Spleen (tissue), 11 donors: Measurements from ENCODE around the gene EPN1. TPM values are rescaled to one million over a fixed set of nuclear protein-coding genes. Genes with fewer than 3 reads are reported as not detected.
A peak's percentile ranks its signal among the peaks of the same experiment; 100 is the strongest.

ENCODE experiments used
- DNase-seq: peaks from one replicate; pipeline ENCODE4 v3.0.0-alpha.2; 2020
- H3K27ac ChIP-seq, 8 donors: fragments of 200-600 bp; sonication (generic) in 7 of 8; 1 replicate in 4 of 8; 2 replicates in 4 of 8; pipeline versions ENCODE4 v1.5.0 to v1.8.0; 2016 to 2021; ENCODE audit warnings: inconsistent platforms in 4 of 8, mild to moderate bottlenecking in 4 of 8, moderate library complexity in 1 of 8
- H3K27me3 ChIP-seq, 7 donors: fragments of 200-600 bp; sonication (generic) in 6 of 7; replicated peaks in 1 of 7; 1 replicate in 4 of 7; 2 replicates in 3 of 7; pipeline versions ENCODE4 v1.5.0 to v1.8.0; 2016 to 2021; ENCODE audit warnings: inconsistent platforms in 3 of 7, mild to moderate bottlenecking in 1 of 7
- H3K36me3 ChIP-seq, 6 donors: fragments of 200-600 bp; sonication (generic) in 5 of 6; 1 replicate in 4 of 6; 2 replicates in 2 of 6; pipeline versions ENCODE4 v1.5.0 to v1.8.0; 2016 to 2021; ENCODE audit warnings: inconsistent platforms in 2 of 6
- H3K4me1 ChIP-seq, 6 donors: fragments of 200-600 bp; sonication (generic) in 5 of 6; 1 replicate in 3 of 6; 2 replicates in 3 of 6; pipeline versions ENCODE4 v1.5.0 to v1.8.0; 2016 to 2021; ENCODE audit warnings: inconsistent platforms in 3 of 6
- H3K4me3 ChIP-seq, 8 donors: fragments of 200-600 bp; sonication (generic) in 7 of 8; 1 replicate in 4 of 8; 2 replicates in 4 of 8; pipeline versions ENCODE4 v1.5.0 to v1.8.0; 2016 to 2021; ENCODE audit warnings: inconsistent platforms in 4 of 8, mild to moderate bottlenecking in 4 of 8, moderate library complexity in 2 of 8
- H3K9me3 ChIP-seq, 8 donors: fragments of 200-600 bp; sonication (generic) in 7 of 8; 1 replicate in 4 of 8; 2 replicates in 4 of 8; pipeline versions ENCODE4 v1.5.0 to v1.8.0; 2016 to 2021; ENCODE audit warnings: inconsistent platforms in 4 of 8
- CTCF ChIP-seq, 11 experiments: fragments of 200-600 bp in 7 of 11; fragments of 450-650 bp in 4 of 11; sonication (generic) in 4 of 11; IDR thresholded peaks in 8 of 11; conservative IDR thresholded peaks in 3 of 11; 1 replicate in 7 of 11; 2 replicates in 4 of 11; pipeline versions ENCODE4 v1.4.0 to v1.8.0; 2016 to 2021; ENCODE audit warnings: antibody characterized with exemption in 11 of 11, inconsistent platforms in 4 of 11, mild to moderate bottlenecking in 1 of 11
- POLR2A ChIP-seq, 3 donors: fragments of 450-650 bp; IDR thresholded peaks; one replicate each; pipeline ENCODE4 v1.5.1; 2017; ENCODE audit warnings: antibody characterized with exemption in 3 of 3, mild to moderate bottlenecking in 1 of 3
- POLR2AphosphoS5 ChIP-seq, 3 donors: sonication (generic); formaldehyde crosslinking; IDR thresholded peaks; one replicate each; pipeline ENCODE4 v1.5.1; 2017; ENCODE audit warnings: antibody characterized with exemption in 3 of 3
- WGBS, 5 donors: extraction: QIAGEN DNeasy Blood & Tissue Kit in 3 of 5; methylation state at CpG; one replicate each; pipeline versions ENCODE4 v1.1.5 to v1.1.7; 2013 to 2018; 5-methylcytosine and 5-hydroxymethylcytosine counted together
- intact Hi-C: fragments of 100-400 bp; cut with DNase I; formaldehyde crosslinking; loops from one replicate; pipeline ENCODE4 v1.15.0; 2023; ENCODE audit warnings: low total_unique reads
- polyA plus RNA-seq, 3 donors: library from polyadenylated mRNA; stranded (reverse); fragments of 200-250 nt; gene quantifications; one replicate each; pipeline ENCODE4 v1.2.1, GENCODE V29; 2013
- total RNA-seq, 7 donors: library from RNA; depleted of rRNA in 3 of 7; stranded (reverse); fragments of >200 nt in 3 of 7; fragmentation: NEBNext Ultra II Directional in 4 of 7; extraction: Animal tissue kit (Norgen Biotek cat#: 25700) in 4 of 7; gene quantifications; one replicate each; pipeline versions ENCODE4 v1.1.0 to v1.2.1, GENCODE V29; 2016 to 2021
- donor health status: healthy with polysubstance abuse.
- donor health status: DM: no; HTN: no; CAD: no; lungs with moderate emphysema.
- donor health status: DM: no; HTN: no; CAD: no.
- donor health status: Bipolar disorder and iron deficiency.
- donor health status: healthy.
- donor health status: DM: no; HTN: no; CAD: no.
- donor health status: DM: yes; HTN: yes; CAD: no.

Gene EPN1
- total and polyA plus RNA-seq, 10 donors = 36.8 to 166 (median 113) TPM

- intact Hi-C loops = no loop called here
- H3K4me3 ChIP-seq = no peak overlapping the region
- no peaks in the 10 kb centered on the region for H3K9me3 ChIP-seq
- no peaks in the 10 kb centered on the region for H3K27me3 ChIP-seq
- TF ChIP-seq POLR2A (IDR thresholded peaks at IDR 0.05) = no peak
- TF ChIP-seq POLR2AphosphoS5 (IDR thresholded peaks at IDR 0.05) = peak in 2 of 3 donors; percentile 47 to 72
- TF ChIP-seq CTCF (IDR thresholded peaks at IDR 0.05 in 8 of 11, conservative IDR thresholded peaks at IDR 0.05 in 3 of 11) = no peak
- H3K36me3 ChIP-seq = peaks cover 9 to 100% (median 92%) of the 10 kb centered on the region in 6 donors
- H3K27ac ChIP-seq = no peak overlapping the region
- WGBS, 5 donors = 88 to 92% (median 89%) methylated on average over 15 to 20 of the region's 20 CpGs
- peaks cover 3 to 85% (median 34%) of the 10 kb centered on the region in 6 donors for H3K4me1 ChIP-seq
- no peak for DNase-seq
Measured at GRCh38 chr19:55663846-55664536, 11.0 kb upstream of the EPN1 start.

GRCh38 chr19:55666343-55667005 lies 8.6 kb upstream of the EPN1 start:
- H3K4me3 ChIP-seq = no peak overlapping the region
- H3K36me3 ChIP-seq = peaks cover 9 to 100% (median 91%) of the 10 kb centered on the region in 6 donors
- peaks cover 1 to 85% (median 32%) of the 10 kb centered on the region in 6 donors for H3K4me1 ChIP-seq
- H3K27me3 ChIP-seq = no peaks in the 10 kb centered on the region
- DNase-seq = no peak
- H3K9me3 ChIP-seq = no peaks in the 10 kb centered on the region
- intact Hi-C loops = no loop called here
- H3K27ac ChIP-seq = no peak overlapping the region
- WGBS, 5 donors = 88 to 96% (median 91%) methylated on average over 8 to 12 of the region's 12 CpGs
- no peak for TF ChIP-seq POLR2A (IDR thresholded peaks at IDR 0.05)
- TF ChIP-seq POLR2AphosphoS5 (IDR thresholded peaks at IDR 0.05) = peak in 1 of 3 donors; percentile 63

GRCh38 chr19:55667006-55667381 lies 8.0 kb upstream of the EPN1 start:
- WGBS, 5 donors = 83 to 95% (median 92%) methylated on average over 4 of the region's 4 CpGs
- H3K4me3 ChIP-seq = no peak overlapping the region
- no peak for TF ChIP-seq POLR2A (IDR thresholded peaks at IDR 0.05)
- no peak for TF ChIP-seq CTCF (IDR thresholded peaks at IDR 0.05 in 8 of 11, conservative IDR thresholded peaks at IDR 0.05 in 3 of 11)
- TF ChIP-seq POLR2AphosphoS5 (IDR thresholded peaks at IDR 0.05) = peak in 1 of 3 donors; percentile 12
- intact Hi-C loops = no loop called here
- no peak for DNase-seq
- peaks cover 7 to 85% (median 37%) of the 10 kb centered on the region in 6 donors for H3K4me1 ChIP-seq
- no peak overlapping the region for H3K27ac ChIP-seq
- H3K9me3 ChIP-seq = no peaks in the 10 kb centered on the region
- H3K36me3 ChIP-seq = peaks cover 9 to 100% (median 89%) of the 10 kb centered on the region in 6 donors
- H3K27me3 ChIP-seq = no peaks in the 10 kb centered on the region

GRCh38 chr19:55667511-55667910 lies 7.5 kb upstream of the EPN1 start:
- H3K27ac ChIP-seq = no peak overlapping the region
- intact Hi-C loops = no loop called here

More at GRCh38 chr19:55667511-55667910, 7.5 kb upstream of the EPN1 start:
- Histone ChIP-seq H3K4me1 (peaks cover 7 to 87% (median 39%) of the 10 kb centered on the region in 6 donors), H3K27me3 (no peaks in the 10 kb centered on the region), H3K9me3 (no peaks in the 10 kb centered on the region), H3K36me3 (peaks cover 9 to 100% (median 88%) of the 10 kb centered on the region in 6 donors), H3K4me3 (no peak overlapping the region)
- DNase-seq = no peak
- 76 to 91% (median 87%) methylated on average over 12 of the region's 12 CpGs for WGBS, 5 donors
- peak in 2 of 3 donors; percentile 39 to 56 for TF ChIP-seq POLR2AphosphoS5 (IDR thresholded peaks at IDR 0.05)
- TF ChIP-seq CTCF (IDR thresholded peaks at IDR 0.05 in 8 of 11, conservative IDR thresholded peaks at IDR 0.05 in 3 of 11) = no peak
